ENCODE data around the gene EBF4.

DNA sequence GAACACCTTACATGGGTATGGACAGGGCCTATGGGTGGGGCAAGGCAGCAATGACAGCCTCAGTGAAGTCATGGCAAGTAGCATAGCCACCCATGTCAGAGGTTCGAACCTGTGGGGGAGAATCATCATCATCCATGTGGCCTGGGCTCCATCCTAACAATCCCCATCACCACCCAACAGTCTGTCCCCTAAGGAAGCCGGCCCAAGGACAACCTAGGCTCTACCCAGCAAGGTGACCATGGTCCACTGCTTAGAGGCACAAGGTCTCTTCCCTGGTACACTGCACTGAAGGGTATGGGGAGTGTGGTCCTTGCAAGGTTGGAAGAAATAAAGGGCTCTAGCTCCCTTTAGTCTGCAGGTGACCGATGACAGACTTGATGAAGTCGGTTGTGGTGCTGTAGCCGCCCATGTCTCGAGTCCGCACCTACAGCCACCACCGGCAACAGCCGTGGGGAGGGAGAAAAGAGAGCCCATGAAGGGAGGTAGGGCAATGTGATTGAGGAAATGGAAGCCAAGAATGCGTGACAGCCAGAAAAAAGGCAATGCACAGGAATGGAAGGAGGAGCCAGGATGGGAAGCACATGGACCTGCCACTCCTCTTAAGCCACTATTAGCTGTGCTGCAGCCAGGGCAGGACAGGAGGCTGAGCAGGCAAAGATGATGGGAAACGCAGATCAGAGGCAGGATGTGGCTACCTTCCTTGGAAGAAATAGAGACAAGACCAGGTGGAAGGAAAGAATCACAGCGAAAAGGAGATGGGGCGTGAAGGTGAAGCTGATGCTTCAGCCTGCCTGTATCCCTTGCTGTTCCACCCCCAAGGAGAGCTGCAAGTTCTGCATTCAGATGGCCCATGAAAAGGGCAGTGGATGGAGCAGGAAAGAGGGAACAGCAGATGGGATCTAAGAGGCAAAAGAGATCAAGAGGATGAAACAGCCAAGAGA, 33.9 kb upstream of the EBF4 start:
- TF ChIP-seq, protein P1, sequence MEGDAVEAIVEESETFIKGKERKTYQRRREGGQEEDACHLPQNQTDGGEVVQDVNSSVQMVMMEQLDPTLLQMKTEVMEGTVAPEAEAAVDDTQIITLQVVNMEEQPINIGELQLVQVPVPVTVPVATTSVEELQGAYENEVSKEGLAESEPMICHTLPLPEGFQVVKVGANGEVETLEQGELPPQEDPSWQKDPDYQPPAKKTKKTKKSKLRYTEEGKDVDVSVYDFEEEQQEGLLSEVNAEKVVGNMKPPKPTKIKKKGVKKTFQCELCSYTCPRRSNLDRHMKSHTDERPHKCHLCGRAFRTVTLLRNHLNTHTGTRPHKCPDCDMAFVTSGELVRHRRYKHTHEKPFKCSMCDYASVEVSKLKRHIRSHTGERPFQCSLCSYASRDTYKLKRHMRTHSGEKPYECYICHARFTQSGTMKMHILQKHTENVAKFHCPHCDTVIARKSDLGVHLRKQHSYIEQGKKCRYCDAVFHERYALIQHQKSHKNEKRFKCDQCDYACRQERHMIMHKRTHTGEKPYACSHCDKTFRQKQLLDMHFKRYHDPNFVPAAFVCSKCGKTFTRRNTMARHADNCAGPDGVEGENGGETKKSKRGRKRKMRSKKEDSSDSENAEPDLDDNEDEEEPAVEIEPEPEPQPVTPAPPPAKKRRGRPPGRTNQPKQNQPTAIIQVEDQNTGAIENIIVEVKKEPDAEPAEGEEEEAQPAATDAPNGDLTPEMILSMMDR (conservative IDR thresholded peaks at IDR 0.05; ENCODE audit: low read length), result no peak
- no peak for TF ChIP-seq EZH2phosphoT487 (IDR thresholded peaks at IDR 0.05; ENCODE audit: borderline replicate concordance)

Measured in Loucy (cell line).